ENCODE measurements around the gene MAB21L4.

The MAB21L4 gene

GRCh38 chr2:240895656-240896388 lies at the start of gene MAB21L4:
Gene MAB21L4, minus strand, starts transcription at chr2:240896156. Its CDS starts 159 bp downstream, at chr2:240895997.
- no peak for DNase-seq (ENCODE audit: extremely low read depth in 1 of 2, low read depth in 1 of 2)

GRCh38 chr2:240936106-240936505 lies 40.1 kb upstream of the MAB21L4 start:
- no peak for DNase-seq (ENCODE audit: extremely low read depth in 1 of 2, low read depth in 1 of 2)

- DNase-seq (ENCODE audit: extremely low read depth in 1 of 2, low read depth in 1 of 2) = no peak
Measured at GRCh38 chr2:240935103-240935876, 39.3 kb upstream of the MAB21L4 start.

GRCh38 chr2:240934701-240935102 lies 38.7 kb upstream of the MAB21L4 start:
- DNase-seq (ENCODE audit: extremely low read depth in 1 of 2, low read depth in 1 of 2) = no peak

GRCh38 chr2:240933966-240934700 lies 38.2 kb upstream of the MAB21L4 start:
- DNase-seq (ENCODE audit: extremely low read depth in 1 of 2, low read depth in 1 of 2) = no peak

- no peak for DNase-seq (ENCODE audit: extremely low read depth in 1 of 2, low read depth in 1 of 2)
Measured at GRCh38 chr2:240933048-240933965, 37.4 kb upstream of the MAB21L4 start.

GRCh38 chr2:240932724-240933047 lies 36.7 kb upstream of the MAB21L4 start:
- DNase-seq (ENCODE audit: extremely low read depth in 1 of 2, low read depth in 1 of 2) = no peak

- DNase-seq (ENCODE audit: extremely low read depth in 1 of 2, low read depth in 1 of 2) = no peak
Measured at GRCh38 chr2:240932001-240932723, 36.2 kb upstream of the MAB21L4 start.

GRCh38 chr2:240931319-240931949 lies 35.5 kb upstream of the MAB21L4 start:
- no peak for DNase-seq (ENCODE audit: extremely low read depth in 1 of 2, low read depth in 1 of 2)

GRCh38 chr2:240930631-240931318 lies 34.8 kb upstream of the MAB21L4 start:
- DNase-seq (ENCODE audit: extremely low read depth in 1 of 2, low read depth in 1 of 2) = no peak

- no peak for DNase-seq (ENCODE audit: extremely low read depth in 1 of 2, low read depth in 1 of 2)
Measured at GRCh38 chr2:240930096-240930630, 34.2 kb upstream of the MAB21L4 start.

- no peak for DNase-seq (ENCODE audit: extremely low read depth in 1 of 2, low read depth in 1 of 2)
Measured at GRCh38 chr2:240929364-240930095, 33.6 kb upstream of the MAB21L4 start.

GRCh38 chr2:240928476-240929363 lies 32.8 kb upstream of the MAB21L4 start:
- DNase-seq (ENCODE audit: extremely low read depth in 1 of 2, low read depth in 1 of 2) = no peak

- DNase-seq (ENCODE audit: extremely low read depth in 1 of 2, low read depth in 1 of 2) = no peak
Measured at GRCh38 chr2:240927390-240927781, 31.4 kb upstream of the MAB21L4 start.

- DNase-seq (ENCODE audit: extremely low read depth in 1 of 2, low read depth in 1 of 2) = no peak
Measured at GRCh38 chr2:240926516-240927389, 30.8 kb upstream of the MAB21L4 start.
